Measurements from ENCODE around the gene RAPGEF3. TPM values are rescaled to one million over a fixed set of nuclear protein-coding genes. Genes with fewer than 3 reads are reported as not detected.

RAPGEF3 gene
- total RNA-seq, 6 donors from 2014 or later: 19.0 to 94.0 (median 52.1) TPM

- WGBS, 2 donors: 83 to 88% methylated on average over 16 of the region's 16 CpGs
- Histone ChIP-seq H3K27me3 (no peaks in the 10 kb centered on the region), H3K4me3 (no peak overlapping the region), H3K27ac (no peak overlapping the region), H3K4me1 (peaks cover 15 to 21% (median 17%) of the 10 kb centered on the region in 4 donors), H3K9me3 (no peaks in the 10 kb centered on the region), H3K36me3 (peaks cover 0 to 45% (median 22%) of the 10 kb centered on the region in 4 donors)
- no peak for ATAC-seq (ENCODE audit: low FRiP score in 2 of 2)
- no peak for DNase-seq
- TF ChIP-seq CTCF (IDR thresholded peaks at IDR 0.05) (no peak), POLR2A (IDR thresholded peaks at IDR 0.05) (no peak), EP300 (IDR thresholded peaks at IDR 0.05) (no peak), POLR2AphosphoS5 (IDR thresholded peaks at IDR 0.05) (no peak)
Measured at GRCh38 chr12:47745485-47746041, 13.1 kb downstream of the RAPGEF3 start.

- WGBS, 2 donors: 74 to 81% methylated on average over 8 of the region's 8 CpGs
- no peaks in the 10 kb centered on the region for H3K9me3 ChIP-seq
- H3K27me3 ChIP-seq: no peaks in the 10 kb centered on the region
- TF ChIP-seq POLR2AphosphoS5 (IDR thresholded peaks at IDR 0.05): no peak
- no peak for TF ChIP-seq POLR2A (IDR thresholded peaks at IDR 0.05)
- no peak overlapping the region for H3K4me3 ChIP-seq
- H3K4me1 ChIP-seq: peaks cover 19 to 27% (median 23%) of the 10 kb centered on the region in 4 donors
- peaks cover 0 to 38% (median 20%) of the 10 kb centered on the region in 4 donors for H3K36me3 ChIP-seq
- ATAC-seq (ENCODE audit: low FRiP score in 2 of 2) (no peak), DNase-seq (no peak)
- no peak overlapping the region for H3K27ac ChIP-seq
Measured at GRCh38 chr12:47744778-47745436, 13.8 kb downstream of the RAPGEF3 start.

- Histone ChIP-seq H3K4me3 (no peak overlapping the region), H3K36me3 (peaks cover 0 to 30% (median 15%) of the 10 kb centered on the region in 4 donors), H3K27ac (peak overlapping the region in 1 of 4 donors; percentile 10), H3K9me3 (no peaks in the 10 kb centered on the region), H3K4me1 (peaks cover 19 to 32% (median 27%) of the 10 kb centered on the region in 4 donors), H3K27me3 (no peaks in the 10 kb centered on the region)
- DNase-seq (peak in 1 of 2 donors; percentile 80), ATAC-seq (ENCODE audit: low FRiP score in 2 of 2) (peak in 1 of 2 donors; percentile 63)
- TF ChIP-seq CTCF (IDR thresholded peaks at IDR 0.05): peak; percentile 34 to 80 (median 70)
- no peak for TF ChIP-seq POLR2AphosphoS5 (IDR thresholded peaks at IDR 0.05)
- WGBS, 2 donors: 49 to 57% methylated on average over 10 of the region's 10 CpGs
Measured at GRCh38 chr12:47744005-47744651, 14.6 kb downstream of the RAPGEF3 start.

- ATAC-seq (ENCODE audit: low FRiP score in 2 of 2) (no peak), DNase-seq (no peak)
- H3K4me3 ChIP-seq: no peak overlapping the region
- peaks cover 19 to 32% (median 28%) of the 10 kb centered on the region in 4 donors for H3K4me1 ChIP-seq
- H3K9me3 ChIP-seq: no peaks in the 10 kb centered on the region
- WGBS, 2 donors: 93 to 94% methylated on average over 5 to 9 of the region's 9 CpGs
- H3K27ac ChIP-seq: no peak overlapping the region
- H3K36me3 ChIP-seq: peaks cover 0 to 25% (median 11%) of the 10 kb centered on the region in 4 donors
- H3K27me3 ChIP-seq: no peaks in the 10 kb centered on the region
- TF ChIP-seq EP300 (IDR thresholded peaks at IDR 0.05) (no peak), POLR2AphosphoS5 (IDR thresholded peaks at IDR 0.05) (no peak), POLR2A (IDR thresholded peaks at IDR 0.05) (no peak), CTCF (IDR thresholded peaks at IDR 0.05) (no peak)
Measured at GRCh38 chr12:47743311-47743860, 15.3 kb downstream of the RAPGEF3 start.

- Histone ChIP-seq H3K9me3 (no peaks in the 10 kb centered on the region), H3K4me1 (peaks cover 26 to 40% (median 35%) of the 10 kb centered on the region in 4 donors), H3K36me3 (peaks cover 0 to 18% (median 6%) of the 10 kb centered on the region in 4 donors), H3K4me3 (no peak overlapping the region), H3K27me3 (no peaks in the 10 kb centered on the region), H3K27ac (peak overlapping the region in 2 of 4 donors; percentile 19 to 74)
- TF ChIP-seq CTCF (IDR thresholded peaks at IDR 0.05): peak; percentile 88 to 97 (median 93)
- no peak for TF ChIP-seq POLR2AphosphoS5 (IDR thresholded peaks at IDR 0.05)
- WGBS, 2 donors: 70 to 79% methylated on average over 7 of the region's 7 CpGs
- ATAC-seq (ENCODE audit: low FRiP score in 2 of 2) (peak in 1 of 2 donors; percentile 43), DNase-seq (peak in 1 of 2 donors; percentile 70)
Measured at GRCh38 chr12:47742253-47742825, 16.3 kb downstream of the RAPGEF3 start.

All from upper lobe of left lung (tissue), 6 donors.